ENCODE results near the gene AHRR. TPM values are rescaled to one million over a fixed set of nuclear protein-coding genes. Genes with fewer than 3 reads are reported as not detected.

The AHRR gene
- total and polyA plus RNA-seq, 10 of the 15 experiments (the other 5 are each of a cell fraction or from before 2014, with no cell fraction given) = 0.90 to 35.2 (median 19.2) TPM

GRCh38 chr5:448766-449090 lies 127.2 kb downstream of the AHRR start:
- TF ChIP-seq NFYA (IDR thresholded peaks at IDR 0.05; ENCODE audit: borderline replicate concordance, low read depth, low read length) = no peak
- no peak for TF ChIP-seq STAT3 (IDR thresholded peaks at IDR 0.05; ENCODE audit: low read depth, low read length)
- no peak for TF ChIP-seq CHD1 (IDR thresholded peaks at IDR 0.05; ENCODE audit: low read depth, low read length)
- TF ChIP-seq CBX5 (IDR thresholded peaks at IDR 0.05; ENCODE audit: low read depth) = no peak
- TF ChIP-seq RUNX3 (IDR thresholded peaks at IDR 0.05; ENCODE audit: low read length) = no peak
- no peak for TF ChIP-seq IKZF2 (IDR thresholded peaks at IDR 0.05)
- no peak for TF ChIP-seq HSF1 (IDR thresholded peaks at IDR 0.05; ENCODE audit: low read depth, low read length)
- TF ChIP-seq ZBTB11 (CRISPR knock-in tag; IDR thresholded peaks at IDR 0.05) = no peak
- Histone ChIP-seq H3K9me3 (replicated peaks; ENCODE audit: control insufficient read depth, insufficient read depth, low read length) (peaks cover 12% of the 10 kb centered on the region; the same call in 2 of the 3 replicates), H3K36me3 (ENCODE audit: control insufficient read depth in 2 of 2, insufficient read depth in 2 of 2, low read length in 1 of 2) (peaks cover 22 to 45% of the 10 kb centered on the region in 2 experiments), H3K79me2 (ENCODE audit: control insufficient read depth, insufficient read depth, low read length) (peaks cover 15% of the 10 kb centered on the region), H3K4me2 (ENCODE audit: control insufficient read depth, insufficient read depth) (no peak overlapping the region), H3K27me3 (replicated peaks in 1 of 2; ENCODE audit: control insufficient read depth in 2 of 2, insufficient read depth in 2 of 2, low read length in 1 of 2) (no peaks in the 10 kb centered on the region), H3K27ac (ENCODE audit: control insufficient read depth, insufficient read depth) (no peak overlapping the region), H3K4me1 (ENCODE audit: control insufficient read depth, insufficient read depth, low read length) (no peaks in the 10 kb centered on the region; the same call in 1 of the 2 replicates), H4K20me1 (ENCODE audit: control insufficient read depth, insufficient read depth) (no peaks in the 10 kb centered on the region), H2AFZ (ENCODE audit: control insufficient read depth, low read depth, low read length) (no peak overlapping the region), H3K9ac (ENCODE audit: control insufficient read depth, insufficient read depth, low read length) (no peak overlapping the region), H3K4me3 (no peak overlapping the region)
- ChIA-PET POLR2A (no interaction called here), SMC1A (ENCODE audit: uncharacterized antibody, unreplicated experiment) (interaction anchor here (0.7 kb wide), 1 partner anchor 18 kb away, joined by 3 read pairs; no protein-coding TSS in a partner anchor), CTCF (interaction anchor here (1.9 kb wide), 1 partner anchor 132 kb away, joined by 6 read pairs; no protein-coding TSS in a partner anchor), RAD21 (ENCODE audit: unreplicated experiment) (interaction anchor here (0.7 kb wide), 1 partner anchor 10 kb away, joined by 3 read pairs; no protein-coding TSS in a partner anchor)
- in situ Hi-C loops (cut with MboI) (no loop called here), intact Hi-C loops (cut with micrococcal nuclease; ENCODE audit: unreplicated experiment) (no loop called here)
- ATAC-seq (no peak), DNase-seq (ENCODE audit: low read depth, low spot score) (no peak), FAIRE-seq (no peak)
- WGBS (ENCODE audit: insufficient coverage, insufficient replicate concordance, low lambda C conversion rate, missing lambda C conversion rate) = 99% methylated on average over 12 of the region's 12 CpGs
- BruUV-seq (replicated peaks) = no TSS peak

Measured in GM12878 (cell line).